Coronary artery (tissue), 2 donors: ENCODE results near the gene KRTAP4-7.
"Not testable (repeated sequence)": the region's sequence is repeated elsewhere in the genome, so short reads cannot be mapped to it uniquely, and the experiment has no call there.

Source experiments
- DNase-seq: peaks from one replicate; pipeline ENCODE4 v3.0.0-alpha.2; 2017; ENCODE audit warnings: low spot score
- H3K27ac ChIP-seq, 2 donors: fragments of 200-600 bp; sonication (generic); one replicate each; pipeline ENCODE4 v1.5.1; 2016 to 2019
- H3K4me3 ChIP-seq: fragments of 200-600 bp; sonication (generic); 2 replicates; pipeline ENCODE4 v1.5.1; 2016; ENCODE audit warnings: mild to moderate bottlenecking, moderate library complexity
- CTCF ChIP-seq: fragments of 200-600 bp; sonication (generic); IDR thresholded peaks from one replicate; pipeline ENCODE4 v1.5.1; 2019; ENCODE audit warnings: antibody characterized with exemption

KRTAP4-7 gene

GRCh38 chr17:41061964-41062363 is 22.0 kb upstream of the KRTAP4-7 start:
- H3K4me3 ChIP-seq, result no peak overlapping the region
- DNase-seq, result no peak
- H3K27ac ChIP-seq, result peak overlapping the region in 1 of 2 donors; percentile 44
- TF ChIP-seq CTCF, result no peak

GRCh38 chr17:41063449-41063848 is 20.5 kb upstream of the KRTAP4-7 start:
- TF ChIP-seq CTCF, result no peak
- no peak for DNase-seq
- H3K4me3 ChIP-seq, result no peak overlapping the region
- no peak overlapping the region for H3K27ac ChIP-seq

GRCh38 chr17:41064301-41064700 is 19.6 kb upstream of the KRTAP4-7 start:
- H3K4me3 ChIP-seq, result no peak overlapping the region
- no peak for TF ChIP-seq CTCF
- no peak for DNase-seq
- H3K27ac ChIP-seq, result no peak overlapping the region

GRCh38 chr17:41065016-41065689 is 18.8 kb upstream of the KRTAP4-7 start:
- not testable (repeated sequence) for H3K4me3 ChIP-seq, H3K27ac ChIP-seq, DNase-seq

GRCh38 chr17:41065829-41066624 is 17.9 kb upstream of the KRTAP4-7 start, which contains the start of gene KRTAP2-4:
TSS of gene KRTAP2-4 (minus strand) at chr17:41065879. CDS start at chr17:41065845, 34 bp downstream.
- no peak for DNase-seq

GRCh38 chr17:41067281-41067680 is 16.7 kb upstream of the KRTAP4-7 start:
- TF ChIP-seq CTCF, result no peak
- DNase-seq, result no peak
- no peak overlapping the region for H3K4me3 ChIP-seq
- H3K27ac ChIP-seq, result no peak overlapping the region

More at GRCh38 chr17:41065829-41066624, 17.9 kb upstream of the KRTAP4-7 start, which contains the start of gene KRTAP2-4:
- TF ChIP-seq CTCF, result no peak
- H3K27ac ChIP-seq, result no peak within 1 kb of the TSS
- H3K4me3 ChIP-seq, result no peak within 1 kb of the TSS

GRCh38 chr17:41069031-41069430 is 14.9 kb upstream of the KRTAP4-7 start:
- no peak for TF ChIP-seq CTCF
- no peak overlapping the region for H3K27ac ChIP-seq
- no peak for DNase-seq
- no peak overlapping the region for H3K4me3 ChIP-seq
